ENCODE results near the gene LETM1. TPM values are rescaled to one million over a fixed set of nuclear protein-coding genes. Genes with fewer than 3 reads are reported as not detected.

LETM1 gene
- total and polyA plus RNA-seq, 2 experiments from 2014 or later = 23.3 to 68.9 TPM

- no peaks in the 10 kb centered on the region for H3K36me3 ChIP-seq (ENCODE audit: insufficient read depth)
- H3K79me2 ChIP-seq (replicated peaks; ENCODE audit: insufficient read depth) = no peaks in the 10 kb centered on the region
- no peak overlapping the region for H3K4me2 ChIP-seq
- no peaks in the 10 kb centered on the region for H3K4me1 ChIP-seq (ENCODE audit: insufficient read depth)
- H3K27me3 Mint-ChIP-seq (ENCODE audit: insufficient read depth, low read depth, poor library complexity) = peaks cover 6% of the 10 kb centered on the region
- H3K27ac ChIP-seq (ENCODE audit: low read depth) = no peak overlapping the region
- H3K27me3 ChIP-seq (ENCODE audit: insufficient read depth) = no peaks in the 10 kb centered on the region
- ATAC-seq (peak; percentile 22), DNase-seq (ENCODE audit: low spot score) (peak; percentile 58)
- H3K9me3 Mint-ChIP-seq = no peaks in the 10 kb centered on the region
- no peaks in the 10 kb centered on the region for H3K4me1 Mint-ChIP-seq
- TF ChIP-seq, protein P1, sequence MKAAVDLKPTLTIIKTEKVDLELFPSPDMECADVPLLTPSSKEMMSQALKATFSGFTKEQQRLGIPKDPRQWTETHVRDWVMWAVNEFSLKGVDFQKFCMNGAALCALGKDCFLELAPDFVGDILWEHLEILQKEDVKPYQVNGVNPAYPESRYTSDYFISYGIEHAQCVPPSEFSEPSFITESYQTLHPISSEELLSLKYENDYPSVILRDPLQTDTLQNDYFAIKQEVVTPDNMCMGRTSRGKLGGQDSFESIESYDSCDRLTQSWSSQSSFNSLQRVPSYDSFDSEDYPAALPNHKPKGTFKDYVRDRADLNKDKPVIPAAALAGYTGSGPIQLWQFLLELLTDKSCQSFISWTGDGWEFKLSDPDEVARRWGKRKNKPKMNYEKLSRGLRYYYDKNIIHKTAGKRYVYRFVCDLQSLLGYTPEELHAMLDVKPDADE (IDR thresholded peaks at IDR 0.05) = no peak
- TF ChIP-seq CTCF (conservative IDR thresholded peaks at IDR 0.05; ENCODE audit: low read depth in 2 of 2) = peak in 1 of 2 experiments; percentile 52; a peak in 2 of 4 replicates
- H3K4me3 ChIP-seq = no peak overlapping the region
- H2AFZ ChIP-seq = no peak overlapping the region
- no peak overlapping the region for H3K27ac Mint-ChIP-seq
- H3K36me3 Mint-ChIP-seq (ENCODE audit: low read depth) = no peaks in the 10 kb centered on the region; the same call in 2 of the 3 replicates
- no peaks in the 10 kb centered on the region for H3F3A ChIP-seq (replicated peaks; ENCODE audit: low read depth)
- H3K4me3 Mint-ChIP-seq = no peak overlapping the region
- no peaks in the 10 kb centered on the region for H3K9me2 ChIP-seq (ENCODE audit: insufficient read depth)
- no peaks in the 10 kb centered on the region for H4K20me1 ChIP-seq (replicated peaks; ENCODE audit: insufficient read depth)
Observed at GRCh38 chr4:1802720-1803522, 53.0 kb downstream of the LETM1 start.

DNA sequence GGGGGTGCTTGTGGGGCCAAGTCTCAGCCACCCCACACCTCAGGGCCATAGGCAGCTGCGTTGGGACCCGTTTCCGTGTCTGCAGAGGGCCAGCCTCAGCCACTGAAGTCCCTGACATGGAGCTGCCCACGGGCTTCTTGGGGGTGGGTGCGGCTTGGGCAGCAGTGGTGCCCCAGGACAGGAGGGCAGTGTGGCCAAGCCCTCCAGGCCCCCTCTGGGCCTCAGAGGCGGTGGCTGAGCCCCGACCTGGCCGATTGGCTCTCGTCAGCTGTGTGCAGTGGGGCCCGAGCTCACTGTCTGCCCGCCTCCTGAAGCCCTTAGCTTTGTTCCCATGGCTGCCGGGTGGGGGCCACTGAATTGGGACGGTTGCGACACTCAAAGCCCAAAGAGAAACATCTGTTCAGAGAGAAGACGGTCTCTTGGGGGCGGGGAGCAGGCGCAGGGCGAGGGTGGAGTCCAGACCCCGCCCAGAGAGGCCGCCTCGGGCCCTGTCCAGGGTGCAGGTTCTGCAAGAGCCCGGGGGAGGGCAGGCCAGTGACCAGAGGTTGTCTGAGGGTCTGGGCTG is 53.7 kb downstream of the LETM1 start:
- DNase-seq (ENCODE audit: low spot score) = no peak
- ATAC-seq = peak; percentile 5; the same call in 2 of the 3 replicates
- no peak overlapping the region for H3K27ac ChIP-seq (ENCODE audit: low read depth)
- no peaks in the 10 kb centered on the region for H3F3A ChIP-seq (replicated peaks; ENCODE audit: low read depth)
- no peak overlapping the region for H3K4me3 ChIP-seq
- H3K36me3 ChIP-seq (ENCODE audit: insufficient read depth) = no peaks in the 10 kb centered on the region
- H3K79me2 ChIP-seq (replicated peaks; ENCODE audit: insufficient read depth) = no peaks in the 10 kb centered on the region
- H3K4me1 ChIP-seq (ENCODE audit: insufficient read depth) = no peaks in the 10 kb centered on the region
- no peaks in the 10 kb centered on the region for H4K20me1 ChIP-seq (replicated peaks; ENCODE audit: insufficient read depth)
- no peak overlapping the region for H3K4me2 ChIP-seq
- no peak overlapping the region for H2AFZ ChIP-seq
- Mint-ChIP-seq H3K36me3 (ENCODE audit: low read depth) (no peaks in the 10 kb centered on the region; the same call in 2 of the 3 replicates), H3K4me1 (no peaks in the 10 kb centered on the region), H3K27ac (no peak overlapping the region), H3K27me3 (ENCODE audit: insufficient read depth, low read depth, poor library complexity) (peaks cover 6% of the 10 kb centered on the region), H3K4me3 (no peak overlapping the region), H3K9me3 (no peaks in the 10 kb centered on the region)
- H3K9me2 ChIP-seq (ENCODE audit: insufficient read depth) = no peaks in the 10 kb centered on the region
- H3K27me3 ChIP-seq (ENCODE audit: insufficient read depth) = no peaks in the 10 kb centered on the region
- TF ChIP-seq CREB1 (CRISPR knock-in tag; IDR thresholded peaks at IDR 0.05; ENCODE audit: low read depth) = no peak
- no peak for TF ChIP-seq POLR2AphosphoS5 (IDR thresholded peaks at IDR 0.05; ENCODE audit: low read depth)
- no peak for TF ChIP-seq ZNF331 (CRISPR knock-in tag; IDR thresholded peaks at IDR 0.05; ENCODE audit: low read depth)
- TF ChIP-seq ZNF462 (CRISPR knock-in tag; IDR thresholded peaks at IDR 0.05) = no peak
- no peak for TF ChIP-seq STAT1 (IDR thresholded peaks at IDR 0.05; ENCODE audit: unreplicated experiment)

All from GM23338 (cell line).